Subcutaneous adipose tissue (tissue), 4 donors: ENCODE data around the gene RGS3. TPM values are rescaled to one million over a fixed set of nuclear protein-coding genes. Genes with fewer than 3 reads are reported as not detected.

ENCODE experiments used
- CTCF ChIP-seq: fragments of 450-650 bp; IDR thresholded peaks from one replicate; pipeline ENCODE4 v1.5.1; 2016; ENCODE audit warnings: low read depth, mild to moderate bottlenecking, control low read depth, antibody characterized with exemption, moderate library complexity
- total RNA-seq, 4 donors: library from RNA; depleted of rRNA; stranded (reverse); fragments of >200 nt; gene quantifications; one replicate each; pipeline ENCODE4 v1.1.0, GENCODE V29; 2016

RGS3 gene
- total RNA-seq, 4 donors from 2014 or later, result 25.0 to 122 (median 70.9) TPM

GRCh38 chr9:113545068-113545467, 81.5 kb downstream of the RGS3 start:
- TF ChIP-seq CTCF, result no peak

- TF ChIP-seq CTCF, result no peak
Observed at GRCh38 chr9:113546566-113546965, 83.0 kb downstream of the RGS3 start.

GRCh38 chr9:113547501-113547900, 84.0 kb downstream of the RGS3 start:
- no peak for TF ChIP-seq CTCF

GRCh38 chr9:113548221-113549041, 84.9 kb downstream of the RGS3 start:
- TF ChIP-seq CTCF, result no peak

GRCh38 chr9:113556877-113557593, 93.5 kb downstream of the RGS3 start:
- TF ChIP-seq CTCF, result no peak

- TF ChIP-seq CTCF, result no peak
Observed at GRCh38 chr9:113558632-113559502, 95.3 kb downstream of the RGS3 start.
